ENCODE measurements around the gene ACTL8.

Gene ACTL8

GRCh38 chr1:17875882-17876280 is 120.7 kb downstream of the ACTL8 start:
- no peak for DNase-seq (ENCODE audit: low read depth)

All from T follicular helper cell (primary cell).